ENCODE measurements around the gene PLA2G4D.

DNA sequence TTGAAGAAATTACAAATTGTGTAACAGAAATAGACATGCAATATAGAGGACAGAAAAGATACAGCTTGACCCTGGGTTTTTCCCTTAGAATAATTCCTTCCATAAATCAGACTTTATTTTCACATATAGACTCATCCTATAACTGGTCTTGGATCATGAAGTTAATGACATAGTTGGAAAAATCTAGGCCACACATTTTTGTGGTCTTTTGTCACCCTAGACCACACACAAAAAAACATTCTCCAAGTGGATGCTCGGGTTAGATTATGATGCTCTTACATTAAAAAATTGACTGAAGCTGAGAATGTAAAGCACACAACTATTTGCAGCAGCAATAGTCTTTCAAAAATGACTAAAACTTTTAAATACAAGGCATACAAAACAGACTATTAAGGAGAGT is 7.5 kb upstream of the PLA2G4D start:
- TF ChIP-seq, protein P1, sequence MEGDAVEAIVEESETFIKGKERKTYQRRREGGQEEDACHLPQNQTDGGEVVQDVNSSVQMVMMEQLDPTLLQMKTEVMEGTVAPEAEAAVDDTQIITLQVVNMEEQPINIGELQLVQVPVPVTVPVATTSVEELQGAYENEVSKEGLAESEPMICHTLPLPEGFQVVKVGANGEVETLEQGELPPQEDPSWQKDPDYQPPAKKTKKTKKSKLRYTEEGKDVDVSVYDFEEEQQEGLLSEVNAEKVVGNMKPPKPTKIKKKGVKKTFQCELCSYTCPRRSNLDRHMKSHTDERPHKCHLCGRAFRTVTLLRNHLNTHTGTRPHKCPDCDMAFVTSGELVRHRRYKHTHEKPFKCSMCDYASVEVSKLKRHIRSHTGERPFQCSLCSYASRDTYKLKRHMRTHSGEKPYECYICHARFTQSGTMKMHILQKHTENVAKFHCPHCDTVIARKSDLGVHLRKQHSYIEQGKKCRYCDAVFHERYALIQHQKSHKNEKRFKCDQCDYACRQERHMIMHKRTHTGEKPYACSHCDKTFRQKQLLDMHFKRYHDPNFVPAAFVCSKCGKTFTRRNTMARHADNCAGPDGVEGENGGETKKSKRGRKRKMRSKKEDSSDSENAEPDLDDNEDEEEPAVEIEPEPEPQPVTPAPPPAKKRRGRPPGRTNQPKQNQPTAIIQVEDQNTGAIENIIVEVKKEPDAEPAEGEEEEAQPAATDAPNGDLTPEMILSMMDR (IDR thresholded peaks at IDR 0.05): no peak
- no peak for TF ChIP-seq POLR2A (IDR thresholded peaks at IDR 0.05)
